HEK293 (cell line): ENCODE measurements around the gene RTN4IP1.

ENCODE experiments used
- CTCF ChIP-seq: fragments of 450-650 bp; formaldehyde crosslinking; IDR thresholded peaks from 2 replicates; pipeline ENCODE4 v1.5.1; 2016; ENCODE audit warnings: missing biosample characterization, missing genetic modification characterization
- TCF7L2 ChIP-seq: IDR thresholded peaks from 2 replicates; pipeline ENCODE4 v1.6.1; 2011; ENCODE audit warnings: low read depth, mild to moderate bottlenecking, inconsistent platforms, low read length, moderate library complexity, borderline replicate concordance

- TF ChIP-seq TCF7L2 (no peak), CTCF (tag by site-specific recombination) (no peak)
These were observed 11.4 kb downstream of the RTN4IP1 start for GRCh38 chr6:106617857-106618256.
